Activated CD4-positive, alpha-beta T cell treated with anti-CD3 and anti-CD28 coated beads, Interleukin-2, Interleukin-6, amounts not matched to agents 100 ng/mL and 50 ng/mL, durations not matched to agents 16 hours and 8 hours (primary cell): ENCODE results near the gene AP1M1.

Experiments
- DNase-seq: peaks from one replicate; pipeline ENCODE4 v3.0.0-alpha.2; 2020

Gene AP1M1

GRCh38 chr19:16208847-16209665, 11.3 kb downstream of the AP1M1 start:
- no peak for DNase-seq

DNA sequence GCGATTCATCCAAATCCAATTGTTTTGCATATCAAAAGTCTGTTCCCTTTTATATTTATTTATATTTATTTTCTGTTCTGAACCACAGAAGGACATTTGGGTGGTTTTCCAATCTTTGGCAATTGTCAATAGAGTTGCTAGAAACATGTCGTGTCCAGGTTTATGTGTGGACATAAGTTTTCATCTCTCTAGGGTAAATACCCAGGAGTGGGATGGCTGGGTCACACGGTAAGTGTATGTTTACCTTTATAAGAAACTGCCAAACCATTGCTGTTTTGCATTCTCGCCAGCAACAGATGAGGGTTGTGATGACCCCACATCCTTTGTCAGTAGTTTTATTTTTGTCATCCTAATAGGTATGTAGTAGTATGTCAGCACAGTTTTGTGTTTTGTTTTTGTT, 12.5 kb downstream of the AP1M1 start:
- no peak for DNase-seq

GRCh38 chr19:16213076-16213475, 15.4 kb downstream of the AP1M1 start:
- DNase-seq, result no peak

DNA sequence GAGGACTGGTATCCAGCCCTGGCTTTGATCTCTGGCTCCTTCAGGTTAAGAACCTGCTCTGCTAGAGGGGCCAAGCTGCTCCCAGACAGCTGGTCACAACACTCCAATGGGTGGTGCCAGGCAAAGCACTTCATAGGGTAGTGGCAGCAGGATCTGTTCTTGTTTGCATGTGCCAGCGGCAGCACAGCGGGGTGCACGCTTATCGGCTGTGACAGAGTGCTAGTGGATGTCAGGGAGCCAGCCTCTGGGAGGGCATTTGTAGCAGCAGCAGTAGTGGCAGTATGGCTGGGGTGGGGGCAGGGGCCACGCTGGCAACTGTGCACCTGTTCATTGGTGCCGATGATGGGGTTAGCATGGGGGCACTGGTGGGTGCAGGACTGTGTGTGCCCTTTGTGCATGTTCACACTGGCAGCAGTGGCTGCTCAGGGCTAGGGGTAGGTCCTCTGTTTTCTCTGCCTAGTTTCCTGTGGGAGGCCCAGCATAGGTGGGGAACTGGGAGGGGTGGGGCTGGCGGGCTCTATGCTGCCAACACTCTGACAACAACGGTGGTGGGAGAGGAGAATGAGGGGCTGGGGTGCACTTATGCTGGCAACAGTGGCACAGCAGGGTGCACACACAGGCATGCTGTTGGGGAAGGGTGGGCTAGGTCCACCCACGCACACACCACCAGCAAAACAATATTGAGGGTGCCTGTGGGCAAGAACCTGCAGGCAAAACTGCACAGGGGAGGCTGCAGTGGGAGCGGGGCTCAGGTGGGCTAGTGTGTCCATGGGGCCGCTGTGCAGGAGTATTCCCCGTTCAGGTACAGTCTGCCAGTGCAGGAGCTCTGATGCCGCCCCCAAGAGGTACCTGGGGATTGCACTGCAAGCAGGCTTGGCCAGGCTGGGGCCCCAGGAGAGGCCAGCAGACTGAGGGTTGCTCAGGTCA, 19.3 kb downstream of the AP1M1 start:
- DNase-seq, result no peak

- no peak for DNase-seq
Measured at GRCh38 chr19:16217716-16218451, 20.2 kb downstream of the AP1M1 start.

DNA sequence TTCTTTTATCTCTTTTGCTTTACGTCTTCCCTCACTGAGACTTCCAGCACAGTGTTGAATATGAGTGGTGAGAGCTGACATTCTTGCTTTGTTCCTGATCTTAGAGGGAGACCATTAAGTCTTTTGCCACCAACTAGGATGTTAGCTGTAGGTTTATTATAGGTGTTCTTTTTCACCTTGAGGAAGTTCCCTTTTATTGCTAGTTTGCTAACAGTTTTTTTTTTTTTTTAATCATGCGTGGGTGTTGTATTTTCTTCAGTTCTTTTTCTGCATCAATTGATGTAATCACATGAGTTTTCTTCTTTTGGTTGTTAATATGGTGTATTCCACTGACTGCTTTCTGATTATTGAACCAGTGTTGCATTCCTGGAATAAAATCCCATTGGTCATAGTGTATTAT, 21.1 kb downstream of the AP1M1 start:
- DNase-seq, result no peak

- no peak for DNase-seq
Measured at GRCh38 chr19:16222806-16223205, 25.1 kb downstream of the AP1M1 start.

DNA sequence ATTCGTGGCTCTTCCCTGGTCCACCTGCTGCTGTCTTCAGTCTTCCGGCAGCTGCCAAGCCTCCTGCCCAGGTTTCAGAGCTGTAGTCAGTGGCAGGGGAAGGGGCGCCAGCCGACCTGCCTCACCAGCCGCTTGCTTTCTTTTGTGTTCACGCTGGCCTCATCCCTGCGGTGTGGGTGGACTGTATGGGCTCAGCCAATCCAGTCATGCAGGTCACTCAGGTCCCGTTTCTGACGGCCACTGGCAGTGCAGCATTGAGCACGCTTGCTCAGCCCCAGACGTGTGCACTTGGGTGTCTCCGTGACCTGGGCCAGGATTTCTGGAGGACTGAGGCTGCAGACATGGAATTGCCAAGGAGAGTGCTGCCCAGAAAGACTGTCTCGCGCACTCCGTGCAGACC, 26.0 kb downstream of the AP1M1 start:
- no peak for DNase-seq

- DNase-seq, result no peak
Measured at GRCh38 chr19:16224293-16225045, 26.8 kb downstream of the AP1M1 start.

GRCh38 chr19:16225279-16226183, 27.8 kb downstream of the AP1M1 start:
- no peak for DNase-seq

DNA sequence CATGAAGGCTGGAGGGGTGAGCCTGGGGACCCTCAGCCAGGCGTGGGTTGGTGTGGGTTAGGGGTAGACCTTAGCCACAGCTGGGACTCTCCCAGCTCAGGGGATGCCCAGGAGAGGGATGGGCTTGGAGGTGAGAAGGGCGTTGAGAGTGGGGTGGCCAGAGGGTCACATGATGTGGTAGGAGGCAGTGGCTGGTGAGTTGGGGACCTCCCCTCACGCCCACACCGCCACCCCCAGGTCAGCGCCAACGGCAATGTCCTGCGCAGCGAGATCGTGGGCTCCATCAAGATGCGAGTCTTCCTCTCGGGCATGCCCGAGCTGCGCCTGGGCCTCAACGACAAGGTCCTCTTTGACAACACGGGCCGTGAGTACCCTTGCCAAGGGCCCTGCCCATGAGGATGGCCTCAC, 28.5 kb downstream of the AP1M1 start:
- no peak for DNase-seq

GRCh38 chr19:16226878-16227836, 29.4 kb downstream of the AP1M1 start:
- no peak for DNase-seq

GRCh38 chr19:16227837-16228636, 30.3 kb downstream of the AP1M1 start:
- DNase-seq, result no peak

DNA sequence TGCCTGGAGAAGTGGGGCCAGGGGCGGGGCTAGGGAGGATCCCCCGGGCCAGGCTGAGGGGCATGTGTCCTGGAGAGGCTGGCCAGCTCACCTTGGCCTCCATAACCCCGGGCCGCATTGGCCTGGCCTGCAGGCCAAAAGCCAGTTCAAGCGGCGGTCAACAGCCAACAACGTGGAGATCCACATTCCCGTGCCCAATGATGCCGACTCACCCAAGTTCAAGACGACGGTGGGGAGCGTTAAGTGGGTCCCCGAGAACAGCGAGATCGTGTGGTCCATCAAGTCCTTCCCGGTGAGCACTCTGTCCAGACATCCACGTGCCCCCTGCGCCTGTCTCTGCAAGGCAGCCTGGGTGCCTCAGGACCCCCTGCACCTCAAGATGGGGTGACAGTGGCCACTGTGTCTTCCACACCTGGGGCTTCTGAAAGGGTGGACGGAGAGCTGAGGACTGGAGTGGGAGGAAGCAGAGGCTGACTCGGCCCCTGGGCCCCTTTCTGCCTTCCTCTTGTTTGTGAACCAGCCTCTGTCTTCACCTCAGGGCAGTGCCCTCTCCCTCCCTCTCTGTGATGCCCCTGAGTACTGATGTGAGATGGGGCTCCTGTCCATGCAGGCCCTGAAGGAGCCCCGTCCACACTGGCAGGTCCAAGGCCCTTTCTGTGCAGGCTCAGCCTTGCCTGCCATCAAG, 31.1 kb downstream of the AP1M1 start:
- no peak for DNase-seq

DNA sequence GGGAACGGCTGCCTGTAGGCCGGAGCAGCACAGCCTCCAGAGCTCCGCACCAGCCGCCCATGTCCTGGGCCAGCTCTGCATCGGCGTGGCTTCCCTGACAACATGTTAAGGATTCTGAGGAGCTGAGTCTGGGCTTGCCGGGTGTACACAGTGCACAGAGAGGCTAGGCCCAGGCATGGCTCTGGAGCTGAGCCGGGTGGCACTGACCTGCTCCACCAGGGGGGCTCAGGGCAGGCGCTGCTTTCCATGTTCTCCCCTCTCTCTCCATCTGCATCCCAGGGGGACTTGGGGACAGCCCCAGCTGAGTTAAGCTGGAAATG, 31.6 kb downstream of the AP1M1 start:
- DNase-seq, result no peak

DNA sequence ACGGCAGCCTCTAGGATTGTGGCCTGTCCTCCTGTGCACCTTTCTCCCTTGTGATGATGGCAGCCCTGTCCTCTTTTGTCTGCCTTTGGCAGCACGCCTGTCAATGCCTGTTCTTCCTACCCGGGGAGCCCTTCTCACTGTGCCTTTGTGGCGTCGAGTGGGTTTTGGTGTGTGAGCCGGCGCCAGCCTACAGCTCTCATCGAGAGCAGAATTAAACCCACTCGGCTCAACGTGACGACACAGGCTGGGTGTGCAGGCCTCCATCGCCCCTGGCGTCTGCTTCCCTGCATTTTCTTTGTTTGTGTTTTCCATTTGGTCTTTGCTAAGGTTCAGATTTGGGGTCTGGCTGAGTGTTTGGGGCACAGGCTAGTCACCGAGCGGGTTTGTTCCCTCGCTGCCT, 34.4 kb downstream of the AP1M1 start:
- no peak for DNase-seq

DNA sequence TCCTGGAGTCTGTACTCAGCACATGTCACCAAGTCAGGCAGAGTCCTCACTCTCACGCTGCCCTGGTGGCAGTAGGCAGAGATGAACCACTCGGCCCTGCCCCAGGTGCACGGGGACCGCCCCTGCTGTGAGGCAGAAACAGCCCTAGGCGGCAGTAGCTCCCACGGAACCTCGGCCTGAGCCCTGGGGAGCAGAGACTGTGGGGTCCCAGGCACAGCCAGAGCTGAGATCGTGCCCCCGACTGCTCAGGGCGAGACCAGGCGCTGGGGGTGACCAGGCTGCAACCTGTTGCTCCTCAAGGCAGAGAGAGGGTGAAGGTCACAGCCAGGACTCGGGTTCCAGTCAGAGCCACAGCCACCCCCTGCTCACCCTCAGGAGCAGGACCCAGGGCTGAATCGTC, 34.9 kb downstream of the AP1M1 start:
- no peak for DNase-seq

GRCh38 chr19:16233081-16233776, 35.5 kb downstream of the AP1M1 start:
- no peak for DNase-seq
